Skeletal muscle satellite cell (primary cell): Measurements from ENCODE around the gene LHX6.

Source experiments
- H3K27me3 ChIP-seq: 2 replicates; pipeline ENCODE4 v1.7.0; 2013; ENCODE audit warnings: low read length; ENCODE audit not compliant: control insufficient read depth, insufficient read depth
- H3K36me3 ChIP-seq: 2 replicates; pipeline ENCODE4 v1.7.0; 2013; ENCODE audit warnings: mild to moderate bottlenecking, control low read depth, low read length; ENCODE audit not compliant: insufficient read depth
- H3K4me1 ChIP-seq: 2 replicates; pipeline ENCODE4 v1.7.0; 2013; ENCODE audit warnings: low read length; ENCODE audit not compliant: control insufficient read depth, insufficient read depth
- H3K4me2 ChIP-seq: 2 replicates; pipeline ENCODE4 v1.7.0; 2013; ENCODE audit warnings: mild to moderate bottlenecking, low read length
- H3K4me3 ChIP-seq: 2 replicates; pipeline ENCODE4 v1.7.0; 2013; ENCODE audit warnings: low read length
- H3K9ac ChIP-seq: 2 replicates; pipeline ENCODE4 v1.7.0; 2013; ENCODE audit warnings: mild to moderate bottlenecking, low read depth, low read length, moderate library complexity
- H3K9me3 ChIP-seq: replicated peaks from 2 replicates; pipeline ENCODE4 v1.7.0; 2013; ENCODE audit warnings: mild to moderate bottlenecking, control low read depth, low read length

LHX6 gene

GRCh38 chr9:122258886-122259415 is 30.2 kb upstream of the LHX6 start:
- Histone ChIP-seq H3K4me1 (peaks cover 14% of the 10 kb centered on the region), H3K9ac (no peak overlapping the region), H3K36me3 (peaks cover 35% of the 10 kb centered on the region), H3K9me3 (no peaks in the 10 kb centered on the region), H3K4me2 (no peak overlapping the region), H3K27me3 (no peaks in the 10 kb centered on the region), H3K4me3 (no peak overlapping the region)

- Histone ChIP-seq H3K9me3 (no peaks in the 10 kb centered on the region), H3K9ac (no peak overlapping the region), H3K36me3 (peaks cover 51% of the 10 kb centered on the region), H3K4me3 (no peak overlapping the region), H3K27me3 (no peaks in the 10 kb centered on the region), H3K4me1 (no peaks in the 10 kb centered on the region), H3K4me2 (no peak overlapping the region)
Observed at GRCh38 chr9:122256206-122256605, 27.4 kb upstream of the LHX6 start.

- Histone ChIP-seq H3K9me3 (no peaks in the 10 kb centered on the region), H3K9ac (no peak overlapping the region), H3K4me2 (no peak overlapping the region), H3K36me3 (peaks cover 49% of the 10 kb centered on the region), H3K4me1 (no peaks in the 10 kb centered on the region), H3K4me3 (no peak overlapping the region), H3K27me3 (no peaks in the 10 kb centered on the region)
Observed at GRCh38 chr9:122254761-122255160, 26.0 kb upstream of the LHX6 start.

- Histone ChIP-seq H3K9me3 (no peaks in the 10 kb centered on the region), H3K4me1 (no peaks in the 10 kb centered on the region), H3K9ac (no peak overlapping the region), H3K27me3 (no peaks in the 10 kb centered on the region), H3K36me3 (peaks cover 51% of the 10 kb centered on the region), H3K4me3 (no peak overlapping the region), H3K4me2 (no peak overlapping the region)
Observed at GRCh38 chr9:122252796-122253195, 24.0 kb upstream of the LHX6 start.

- no peaks in the 10 kb centered on the region for H3K4me1 ChIP-seq
- H3K36me3 ChIP-seq = peaks cover 63% of the 10 kb centered on the region
- H3K4me3 ChIP-seq = no peak overlapping the region
- no peak overlapping the region for H3K4me2 ChIP-seq
- H3K9ac ChIP-seq = no peak overlapping the region
- H3K27me3 ChIP-seq = no peaks in the 10 kb centered on the region
- no peaks in the 10 kb centered on the region for H3K9me3 ChIP-seq
Observed at GRCh38 chr9:122251351-122251750, 22.6 kb upstream of the LHX6 start.

- H3K36me3 ChIP-seq = peaks cover 76% of the 10 kb centered on the region
Observed at GRCh38 chr9:122248448-122248865, 19.7 kb upstream of the LHX6 start.

GRCh38 chr9:122246666-122247065 is 17.9 kb upstream of the LHX6 start:
- Histone ChIP-seq H3K9me3 (no peaks in the 10 kb centered on the region), H3K4me3 (no peak overlapping the region), H3K27me3 (no peaks in the 10 kb centered on the region), H3K4me2 (no peak overlapping the region), H3K9ac (no peak overlapping the region), H3K4me1 (no peaks in the 10 kb centered on the region), H3K36me3 (peaks cover 79% of the 10 kb centered on the region)

More at GRCh38 chr9:122248448-122248865, 19.7 kb upstream of the LHX6 start:
- Histone ChIP-seq H3K4me1 (no peaks in the 10 kb centered on the region), H3K9ac (no peak overlapping the region), H3K27me3 (no peaks in the 10 kb centered on the region), H3K4me3 (no peak overlapping the region), H3K4me2 (no peak overlapping the region), H3K9me3 (no peaks in the 10 kb centered on the region)

GRCh38 chr9:122244349-122244748 is 15.6 kb upstream of the LHX6 start:
- H3K4me2 ChIP-seq = no peak overlapping the region
- H3K4me1 ChIP-seq = no peaks in the 10 kb centered on the region
- no peak overlapping the region for H3K4me3 ChIP-seq
- H3K36me3 ChIP-seq = peaks cover 79% of the 10 kb centered on the region
- H3K9ac ChIP-seq = no peak overlapping the region
- no peaks in the 10 kb centered on the region for H3K9me3 ChIP-seq
- no peaks in the 10 kb centered on the region for H3K27me3 ChIP-seq

GRCh38 chr9:122239722-122240121 is 11.0 kb upstream of the LHX6 start:
- H3K27me3 ChIP-seq = no peaks in the 10 kb centered on the region
- no peaks in the 10 kb centered on the region for H3K9me3 ChIP-seq
- no peak overlapping the region for H3K4me3 ChIP-seq
- H3K4me1 ChIP-seq = no peaks in the 10 kb centered on the region
- H3K9ac ChIP-seq = no peak overlapping the region
- H3K36me3 ChIP-seq = peaks cover 52% of the 10 kb centered on the region
- no peak overlapping the region for H3K4me2 ChIP-seq

GRCh38 chr9:122236681-122237080 is 7.9 kb upstream of the LHX6 start:
- Histone ChIP-seq H3K9me3 (no peaks in the 10 kb centered on the region), H3K36me3 (peaks cover 25% of the 10 kb centered on the region), H3K4me3 (no peak overlapping the region), H3K27me3 (peaks cover 21% of the 10 kb centered on the region), H3K4me2 (no peak overlapping the region), H3K9ac (no peak overlapping the region), H3K4me1 (no peaks in the 10 kb centered on the region)

- Histone ChIP-seq H3K9ac (no peak overlapping the region), H3K36me3 (peaks cover 5% of the 10 kb centered on the region)
Observed at GRCh38 chr9:122234022-122234748, 5.4 kb upstream of the LHX6 start.

GRCh38 chr9:122232796-122233306 is 4.1 kb upstream of the LHX6 start:
- H3K9ac ChIP-seq = no peak overlapping the region
- H3K27me3 ChIP-seq = peaks cover 56% of the 10 kb centered on the region
- peaks cover 5% of the 10 kb centered on the region for H3K4me1 ChIP-seq
- H3K4me2 ChIP-seq = no peak overlapping the region
- no peaks in the 10 kb centered on the region for H3K36me3 ChIP-seq
- H3K9me3 ChIP-seq = no peaks in the 10 kb centered on the region
- no peak overlapping the region for H3K4me3 ChIP-seq

More at GRCh38 chr9:122234022-122234748, 5.4 kb upstream of the LHX6 start:
- peaks cover 46% of the 10 kb centered on the region for H3K27me3 ChIP-seq
- no peaks in the 10 kb centered on the region for H3K9me3 ChIP-seq
- peaks cover 2% of the 10 kb centered on the region for H3K4me1 ChIP-seq
- H3K4me2 ChIP-seq = no peak overlapping the region
- no peak overlapping the region for H3K4me3 ChIP-seq
